GM12878 (cell line): ENCODE measurements around the gene DHCR24. TPM values are rescaled to one million over a fixed set of nuclear protein-coding genes. Genes with fewer than 3 reads are reported as not detected.

Experiments used
- ATAC-seq: fragments of 200-7000 bp; cut with Tn5 transposase; 3 replicates; pipeline ENCODE4 v1.9.1; 2020; ENCODE audit warnings: mild to moderate bottlenecking, moderate library complexity
- BruUV-seq: library from RNA; stranded (reverse); fragments of 400-500 nt; replicated peaks from 2 replicates; lab custom pipeline; 2021; lab: Mats Ljungman, UMichigan
- CTCF ChIA-PET: fragments of 300-600 bp; sonication (Branson Sonifier 250); formaldehyde crosslinking; extraction: SDS; loops from one replicate; lab custom pipeline; 2021; ENCODE audit warnings: inconsistent platforms; lab: Yijun Ruan, JAX
- POLR2A ChIA-PET: fragments of 350-600 bp; formaldehyde crosslinking; extraction: SDS; loops from one replicate; lab custom pipeline; 2021; ENCODE audit warnings: inconsistent platforms; lab: Charles Lee
- RAD21 ChIA-PET: fragments of 300-600 bp; sonication (Branson Sonifier 250); formaldehyde crosslinking; loops from one replicate; lab custom pipeline; 2023; ENCODE audit warnings: antibody characterized with exemption; ENCODE audit not compliant: unreplicated experiment; lab: Charles Lee
- SMC1A ChIA-PET: fragments of 300-600 bp; sonication (Branson Sonifier 250); formaldehyde crosslinking; loops from one replicate; lab custom pipeline; 2023; ENCODE audit not compliant: unreplicated experiment, uncharacterized antibody; lab: Charles Lee
- DNase-seq: peaks from one replicate; pipeline ENCODE4 v3.0.0-alpha.2; 2011; ENCODE audit warnings: low read depth, low spot score
- FAIRE-seq: peaks from 3 replicates; lab custom pipeline; 2011; peaks lifted over from hg19 to GRCh38; lab: Jason Lieb, UNC
- H2AFZ ChIP-seq: 2 replicates; pipeline ENCODE4 v1.6.0; 2011; ENCODE audit warnings: low read depth, low read length, control low read depth; ENCODE audit not compliant: control insufficient read depth
- H3K27ac ChIP-seq: 2 replicates; pipeline ENCODE4 v1.5.1; 2011; ENCODE audit warnings: control low read depth; ENCODE audit not compliant: control insufficient read depth, insufficient read depth
- H3K27me3 ChIP-seq, 2 experiments: replicated peaks in 1 of 2; 2 replicates each; pipeline versions ENCODE4 v1.6.0 to v1.6.1; 2011; ENCODE audit warnings: low read length in 1 of 2; ENCODE audit not compliant: control insufficient read depth in 2 of 2, insufficient read depth in 2 of 2
- H3K36me3 ChIP-seq, 2 experiments: 2 replicates each; pipeline ENCODE4 v1.5.1; 2011; ENCODE audit warnings: low read length in 1 of 2; ENCODE audit not compliant: control insufficient read depth in 2 of 2, insufficient read depth in 2 of 2
- H3K4me1 ChIP-seq: 2 replicates; pipeline ENCODE4 v1.6.1; 2011; ENCODE audit warnings: mild to moderate bottlenecking, low read length, moderate library complexity, mixed read lengths; ENCODE audit not compliant: control insufficient read depth, insufficient read depth
- H3K4me2 ChIP-seq: 2 replicates; pipeline ENCODE4 v1.6.0; 2011; ENCODE audit warnings: control low read depth; ENCODE audit not compliant: control insufficient read depth, insufficient read depth
- H3K4me3 ChIP-seq: fragments of 200-600 bp; sonication (generic); 2 replicates; pipeline ENCODE4 v1.5.1; 2016
- H3K79me2 ChIP-seq: 2 replicates; pipeline ENCODE4 v1.6.0; 2011; ENCODE audit warnings: low read length; ENCODE audit not compliant: control insufficient read depth, insufficient read depth
- H3K9ac ChIP-seq: 2 replicates; pipeline ENCODE4 v1.8.0; 2011; ENCODE audit warnings: low read length, control low read depth, mixed read lengths; ENCODE audit not compliant: control insufficient read depth, insufficient read depth
- H3K9me3 ChIP-seq: replicated peaks from 3 replicates; pipeline ENCODE4 v1.5.1; 2011; ENCODE audit warnings: mild to moderate bottlenecking, low read length; ENCODE audit not compliant: control insufficient read depth, insufficient read depth
- H4K20me1 ChIP-seq: 2 replicates; pipeline ENCODE4 v1.6.0; 2011; ENCODE audit not compliant: control insufficient read depth, insufficient read depth
- ASH2L ChIP-seq: fragments of 300-600, 200-600 bp; sonication (generic); IDR thresholded peaks from 2 replicates; pipeline ENCODE4 v1.6.1; 2017; ENCODE audit warnings: low read depth, mild to moderate bottlenecking, borderline replicate concordance
- BCL11A ChIP-seq: IDR thresholded peaks from 2 replicates; pipeline ENCODE4 v1.6.1; 2011; ENCODE audit warnings: low read depth, low read length
- EZH2 ChIP-seq: IDR thresholded peaks from 2 replicates; pipeline ENCODE4 v1.6.1; 2012; ENCODE audit warnings: low read depth, mild to moderate bottlenecking, control low read depth, inconsistent platforms, low read length, borderline replicate concordance; ENCODE audit not compliant: control insufficient read depth
- GATAD2B ChIP-seq: fragments of 450-650 bp; conservative IDR thresholded peaks from 2 replicates; pipeline ENCODE4 v1.6.1; 2017; ENCODE audit warnings: low read depth, mild to moderate bottlenecking, moderate library complexity
- IKZF2 ChIP-seq, 2 experiments: fragments of 450-650 bp; IDR thresholded peaks; 2 replicates each; pipeline ENCODE4 v1.6.1; 2017; ENCODE audit warnings: mild to moderate bottlenecking in 2 of 2, moderate library complexity in 2 of 2
- JUND ChIP-seq: IDR thresholded peaks from 2 replicates; pipeline ENCODE4 v1.6.1; 2012; ENCODE audit warnings: low read depth, mild to moderate bottlenecking, low read length, improper control_type of control experiment, moderate library complexity
- KAT2A ChIP-seq: conservative IDR thresholded peaks from 2 replicates; pipeline ENCODE4 v1.6.1; 2011; ENCODE audit warnings: low read depth, low read length; ENCODE audit not compliant: control insufficient read depth
- MTA2 ChIP-seq: fragments of 450-650 bp; IDR thresholded peaks from 2 replicates; pipeline ENCODE4 v1.6.1; 2016; ENCODE audit warnings: low read depth, mild to moderate bottlenecking, moderate library complexity
- NR2C2 ChIP-seq: IDR thresholded peaks from 2 replicates; pipeline ENCODE4 v1.6.1; 2011; ENCODE audit warnings: borderline replicate concordance, low read depth; ENCODE audit not compliant: control insufficient read depth, insufficient read length
- RAD51 ChIP-seq: fragments of 450-650 bp; IDR thresholded peaks from 2 replicates; pipeline ENCODE4 v1.6.1; 2016; ENCODE audit warnings: moderate library complexity, mild to moderate bottlenecking, inconsistent platforms
- RB1 ChIP-seq: fragments of 450-650 bp; formaldehyde crosslinking; IDR thresholded peaks from 2 replicates; pipeline ENCODE4 v1.6.1; 2017; ENCODE audit warnings: mild to moderate bottlenecking, borderline replicate concordance
- SIN3A ChIP-seq: IDR thresholded peaks from 2 replicates; pipeline ENCODE4 v1.6.1; 2012; ENCODE audit warnings: low read depth, low read length, improper control_type of control experiment
- SIX5 ChIP-seq: IDR thresholded peaks from 2 replicates; pipeline ENCODE4 v1.6.1; 2011; ENCODE audit warnings: mild to moderate bottlenecking, low read depth, low read length, moderate library complexity; ENCODE audit not compliant: severe bottlenecking
- SMAD5 ChIP-seq: IDR thresholded peaks from 2 replicates; pipeline ENCODE4 v1.6.1; 2016; ENCODE audit warnings: antibody characterized with exemption, low read depth
- ZNF384 ChIP-seq: IDR thresholded peaks from 2 replicates; pipeline ENCODE4 v1.6.1; 2012; ENCODE audit warnings: low read depth, mild to moderate bottlenecking, low read length, improper control_type of control experiment, borderline replicate concordance
- ZSCAN29 ChIP-seq: fragments of 450-650 bp; IDR thresholded peaks from 2 replicates; pipeline ENCODE4 v1.6.1; 2017; ENCODE audit warnings: mild to moderate bottlenecking, moderate library complexity
- WGBS: methylation state at CpG from one replicate; pipeline ENCODE4 v1.1.6; 2016; ENCODE audit warnings: low lambda C conversion rate; ENCODE audit not compliant: insufficient replicate concordance, insufficient coverage; ENCODE audit errors: missing lambda C conversion rate; 5-methylcytosine and 5-hydroxymethylcytosine counted together
- in situ Hi-C: fragments of 300-500 bp; cut with MboI; formaldehyde crosslinking; loops from 9 replicates; pipeline ENCODE4 v1.14.3; 2018; ENCODE audit warnings: mixed read lengths
- intact Hi-C: fragments of 100-400 bp; cut with micrococcal nuclease; formaldehyde crosslinking; loops from one replicate; pipeline ENCODE4 v1.14.2; 2022; ENCODE audit not compliant: unreplicated experiment
- polyA plus RNA-seq, 11 experiments: library from polyadenylated mRNA; depleted of rRNA in 4 of 11; unstranded in 6 of 11; stranded (reverse) in 5 of 11; fragments of >200 nt; fragmentation: Nextera tagmentation in 4 of 11; fragmentation: Illumina TruSeq in 1 of 11; extraction: Ambion mirVana in 4 of 11; extraction: Trizol in 1 of 11; gene quantifications; 1 replicate in 1 of 11; 2 replicates in 10 of 11; pipeline versions ENCODE4 v1.2.1 to v1.2.3, GENCODE V29; 2011 to 2016; ENCODE audit warnings: inconsistent platforms in 2 of 11, missing spikeins in 2 of 11, low read depth in 1 of 11
- total RNA-seq, 4 experiments: library from RNA; depleted of rRNA in 3 of 4; stranded (reverse); fragments of >200 nt in 3 of 4; fragmentation: Illumina TruSeq in 1 of 4; extraction: Trizol in 1 of 4; gene quantifications; 2 replicates each; pipeline versions ENCODE4 v1.2.1 to v1.2.3, GENCODE V29; 2013 to 2021
- TF ChIP-seq, protein P1 (sequence below): IDR thresholded peaks from 2 replicates; pipeline ENCODE4 v1.6.1; 2012; ENCODE audit warnings: low read depth, low read length, improper control_type of control experiment
- TF ChIP-seq, protein P2 (sequence below): IDR thresholded peaks from 2 replicates; pipeline ENCODE4 v1.6.1; 2011; ENCODE audit warnings: borderline replicate concordance, low read depth, mild to moderate bottlenecking, moderate library complexity, low read length; ENCODE audit not compliant: insufficient read depth, poor library complexity, severe bottlenecking
- TF ChIP-seq, protein P3 (sequence below): fragments of 450-650 bp; formaldehyde crosslinking; IDR thresholded peaks from 2 replicates; pipeline ENCODE4 v1.5.0; 2022; ENCODE audit warnings: mild to moderate bottlenecking, missing genetic modification characterization

DHCR24 gene
- total and polyA plus RNA-seq, 10 of the 15 experiments (the other 5 are each of a cell fraction or from before 2014, with no cell fraction given) = 23.3 to 169 (median 120) TPM

DNA sequence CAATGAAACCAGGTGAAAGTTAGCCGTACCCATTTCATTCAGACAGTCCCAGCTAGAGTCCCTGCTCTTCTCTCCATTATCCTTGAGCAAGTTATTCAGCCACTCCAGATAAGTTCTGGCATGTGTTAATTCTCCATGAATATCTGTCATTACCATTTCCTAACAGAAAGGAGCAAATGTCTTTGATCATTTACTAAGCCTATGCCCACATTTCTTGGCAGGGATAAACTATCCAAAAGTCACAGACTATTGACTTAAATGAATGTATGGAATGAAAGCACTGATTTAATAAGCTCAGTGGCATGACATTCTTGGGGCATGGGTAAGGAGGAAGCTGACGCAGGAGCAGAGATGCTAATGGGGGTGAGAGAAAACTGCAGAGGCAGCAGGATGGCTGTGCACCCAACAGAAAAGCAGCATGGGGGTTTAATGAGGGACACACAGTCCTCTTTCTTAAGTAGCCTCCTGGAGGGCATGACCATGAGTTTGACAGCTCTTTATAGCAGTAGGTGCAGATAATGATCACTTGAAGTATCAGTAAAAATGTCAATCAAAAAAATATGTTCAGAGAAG, 17.6 kb upstream of the DHCR24 start:
- 19% methylated on average over 2 of the region's 2 CpGs for WGBS
- H3K27me3 ChIP-seq = no peaks in the 10 kb centered on the region
- no peak overlapping the region for H3K4me3 ChIP-seq
- H4K20me1 ChIP-seq = no peaks in the 10 kb centered on the region
- FAIRE-seq (no peak), DNase-seq (no peak), ATAC-seq (no peak)
- TF ChIP-seq ASH2L (no peak), RB1 (no peak), JUND (no peak), BCL11A (no peak), IKZF2 (IDR thresholded peaks at IDR 0.05) (no peak), SMAD5 (no peak), SIN3A (no peak), EZH2 (no peak), GATAD2B (no peak), RAD51 (no peak), NR2C2 (no peak), SIX5 (no peak), KAT2A (no peak), MTA2 (no peak), ZSCAN29 (no peak), ZNF384 (no peak)
- TF ChIP-seq, protein P1, sequence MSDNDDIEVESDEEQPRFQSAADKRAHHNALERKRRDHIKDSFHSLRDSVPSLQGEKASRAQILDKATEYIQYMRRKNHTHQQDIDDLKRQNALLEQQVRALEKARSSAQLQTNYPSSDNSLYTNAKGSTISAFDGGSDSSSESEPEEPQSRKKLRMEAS = no peak
- TF ChIP-seq, protein P2, sequence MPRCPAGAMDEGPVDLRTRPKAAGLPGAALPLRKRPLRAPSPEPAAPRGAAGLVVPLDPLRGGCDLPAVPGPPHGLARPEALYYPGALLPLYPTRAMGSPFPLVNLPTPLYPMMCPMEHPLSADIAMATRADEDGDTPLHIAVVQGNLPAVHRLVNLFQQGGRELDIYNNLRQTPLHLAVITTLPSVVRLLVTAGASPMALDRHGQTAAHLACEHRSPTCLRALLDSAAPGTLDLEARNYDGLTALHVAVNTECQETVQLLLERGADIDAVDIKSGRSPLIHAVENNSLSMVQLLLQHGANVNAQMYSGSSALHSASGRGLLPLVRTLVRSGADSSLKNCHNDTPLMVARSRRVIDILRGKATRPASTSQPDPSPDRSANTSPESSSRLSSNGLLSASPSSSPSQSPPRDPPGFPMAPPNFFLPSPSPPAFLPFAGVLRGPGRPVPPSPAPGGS = no peak
- TF ChIP-seq, protein P3, sequence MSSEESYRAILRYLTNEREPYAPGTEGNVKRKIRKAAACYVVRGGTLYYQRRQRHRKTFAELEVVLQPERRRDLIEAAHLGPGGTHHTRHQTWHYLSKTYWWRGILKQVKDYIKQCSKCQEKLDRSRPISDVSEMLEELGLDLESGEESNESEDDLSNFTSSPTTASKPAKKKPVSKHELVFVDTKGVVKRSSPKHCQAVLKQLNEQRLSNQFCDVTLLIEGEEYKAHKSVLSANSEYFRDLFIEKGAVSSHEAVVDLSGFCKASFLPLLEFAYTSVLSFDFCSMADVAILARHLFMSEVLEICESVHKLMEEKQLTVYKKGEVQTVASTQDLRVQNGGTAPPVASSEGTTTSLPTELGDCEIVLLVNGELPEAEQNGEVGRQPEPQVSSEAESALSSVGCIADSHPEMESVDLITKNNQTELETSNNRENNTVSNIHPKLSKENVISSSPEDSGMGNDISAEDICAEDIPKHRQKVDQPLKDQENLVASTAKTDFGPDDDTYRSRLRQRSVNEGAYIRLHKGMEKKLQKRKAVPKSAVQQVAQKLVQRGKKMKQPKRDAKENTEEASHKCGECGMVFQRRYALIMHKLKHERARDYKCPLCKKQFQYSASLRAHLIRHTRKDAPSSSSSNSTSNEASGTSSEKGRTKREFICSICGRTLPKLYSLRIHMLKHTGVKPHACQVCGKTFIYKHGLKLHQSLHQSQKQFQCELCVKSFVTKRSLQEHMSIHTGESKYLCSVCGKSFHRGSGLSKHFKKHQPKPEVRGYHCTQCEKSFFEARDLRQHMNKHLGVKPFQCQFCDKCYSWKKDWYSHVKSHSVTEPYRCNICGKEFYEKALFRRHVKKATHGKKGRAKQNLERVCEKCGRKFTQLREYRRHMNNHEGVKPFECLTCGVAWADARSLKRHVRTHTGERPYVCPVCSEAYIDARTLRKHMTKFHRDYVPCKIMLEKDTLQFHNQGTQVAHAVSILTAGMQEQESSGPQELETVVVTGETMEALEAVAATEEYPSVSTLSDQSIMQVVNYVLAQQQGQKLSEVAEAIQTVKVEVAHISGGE (CRISPR knock-in tag) = no peak
- in situ Hi-C loops = no loop called here
- CTCF ChIA-PET = interaction anchor here (1.1 kb wide), 1 partner anchor 117 kb away, joined by 3 read pairs; no protein-coding TSS in a partner anchor
- no peaks in the 10 kb centered on the region for H3K36me3 ChIP-seq
- SMC1A ChIA-PET = interaction anchor here (1.4 kb wide), 1 partner anchor 16 kb away, joined by 7 read pairs; no protein-coding TSS in a partner anchor
- H3K27ac ChIP-seq = no peak overlapping the region
- RAD21 ChIA-PET = no interaction called here
- H3K4me2 ChIP-seq = no peak overlapping the region
- intact Hi-C loops = no loop called here
- H3K4me1 ChIP-seq = no peaks in the 10 kb centered on the region
- H3K9me3 ChIP-seq = no peaks in the 10 kb centered on the region
- POLR2A ChIA-PET = no interaction called here
- BruUV-seq = no TSS peak
- no peak overlapping the region for H3K9ac ChIP-seq
- no peaks in the 10 kb centered on the region for H3K79me2 ChIP-seq
- no peak overlapping the region for H2AFZ ChIP-seq
